ENCODE results near the gene CD7. TPM values are rescaled to one million over a fixed set of nuclear protein-coding genes. Genes with fewer than 3 reads are reported as not detected.

CD7 gene
- total RNA-seq, 1 donor from 2014 or later = 0.47 TPM

- Histone ChIP-seq H3K36me3 (no peaks in the 10 kb centered on the region), H3K9me3 (replicated peaks) (no peaks in the 10 kb centered on the region), H3K27ac (replicated peaks) (no peak within 1 kb of the TSS), H3K27me3 (ENCODE audit: low read depth) (peaks cover 45% of the 10 kb centered on the region), H3K4me3 (no peak within 1 kb of the TSS), H3K4me1 (no peaks in the 10 kb centered on the region)
- intact Hi-C loops (cut with micrococcal nuclease) = no loop called here
- TF ChIP-seq, protein P1, sequence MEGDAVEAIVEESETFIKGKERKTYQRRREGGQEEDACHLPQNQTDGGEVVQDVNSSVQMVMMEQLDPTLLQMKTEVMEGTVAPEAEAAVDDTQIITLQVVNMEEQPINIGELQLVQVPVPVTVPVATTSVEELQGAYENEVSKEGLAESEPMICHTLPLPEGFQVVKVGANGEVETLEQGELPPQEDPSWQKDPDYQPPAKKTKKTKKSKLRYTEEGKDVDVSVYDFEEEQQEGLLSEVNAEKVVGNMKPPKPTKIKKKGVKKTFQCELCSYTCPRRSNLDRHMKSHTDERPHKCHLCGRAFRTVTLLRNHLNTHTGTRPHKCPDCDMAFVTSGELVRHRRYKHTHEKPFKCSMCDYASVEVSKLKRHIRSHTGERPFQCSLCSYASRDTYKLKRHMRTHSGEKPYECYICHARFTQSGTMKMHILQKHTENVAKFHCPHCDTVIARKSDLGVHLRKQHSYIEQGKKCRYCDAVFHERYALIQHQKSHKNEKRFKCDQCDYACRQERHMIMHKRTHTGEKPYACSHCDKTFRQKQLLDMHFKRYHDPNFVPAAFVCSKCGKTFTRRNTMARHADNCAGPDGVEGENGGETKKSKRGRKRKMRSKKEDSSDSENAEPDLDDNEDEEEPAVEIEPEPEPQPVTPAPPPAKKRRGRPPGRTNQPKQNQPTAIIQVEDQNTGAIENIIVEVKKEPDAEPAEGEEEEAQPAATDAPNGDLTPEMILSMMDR (IDR thresholded peaks at IDR 0.05; ENCODE audit: borderline replicate concordance) = no peak
- no peak for DNase-seq
These were observed 41.3 kb upstream of the CD7 start, which contains the start of gene TEX19 for GRCh38 chr17:82358465-82359350. Gene TEX19, plus strand, starts transcription at chr17:82359247. Its CDS starts 2,904 bp downstream, at chr17:82362151.

DNA sequence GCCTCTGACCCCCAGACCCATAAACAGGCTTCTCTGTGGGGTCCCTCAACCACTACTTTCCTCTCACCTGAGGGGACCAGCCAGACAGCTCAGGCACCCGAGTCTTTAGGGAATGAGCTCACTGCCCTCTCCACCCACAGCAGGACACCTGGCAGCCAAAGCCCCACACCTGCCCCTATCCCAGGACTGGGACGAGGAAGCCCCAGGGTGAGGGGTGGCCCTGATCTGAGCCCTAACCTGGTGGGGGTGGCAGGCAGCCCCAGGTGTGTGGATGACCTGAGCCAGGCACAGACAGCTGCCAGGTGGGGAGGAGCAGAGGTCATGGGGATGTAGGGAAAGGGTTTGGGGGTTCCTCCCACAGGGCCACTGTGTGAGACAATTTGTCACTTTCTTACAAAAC, 40.0 kb upstream of the CD7 start:
- TF ChIP-seq, protein P1 (IDR thresholded peaks at IDR 0.05; ENCODE audit: borderline replicate concordance) = no peak
- peaks cover 45% of the 10 kb centered on the region for H3K27me3 ChIP-seq (ENCODE audit: low read depth)

GRCh38 chr17:82356845-82357355, 39.5 kb upstream of the CD7 start:
- H3K4me3 ChIP-seq = no peak overlapping the region
- TF ChIP-seq, protein P1 (IDR thresholded peaks at IDR 0.05; ENCODE audit: borderline replicate concordance) = no peak
- no peak for DNase-seq
- peaks cover 45% of the 10 kb centered on the region for H3K27me3 ChIP-seq (ENCODE audit: low read depth)
- no peak overlapping the region for H3K27ac ChIP-seq (replicated peaks)
- no peaks in the 10 kb centered on the region for H3K4me1 ChIP-seq
- H3K9me3 ChIP-seq (replicated peaks) = no peaks in the 10 kb centered on the region
- intact Hi-C loops (cut with micrococcal nuclease) = no loop called here
- no peaks in the 10 kb centered on the region for H3K36me3 ChIP-seq

More for the DNA sequence above, 40.0 kb upstream of the CD7 start:
- Histone ChIP-seq H3K27ac (replicated peaks) (no peak overlapping the region), H3K4me3 (no peak overlapping the region), H3K9me3 (replicated peaks) (no peaks in the 10 kb centered on the region), H3K4me1 (no peaks in the 10 kb centered on the region), H3K36me3 (no peaks in the 10 kb centered on the region)
- intact Hi-C loops (cut with micrococcal nuclease) = no loop called here
- DNase-seq = no peak

- no peak for DNase-seq
- no peaks in the 10 kb centered on the region for H3K4me1 ChIP-seq
- no peaks in the 10 kb centered on the region for H3K36me3 ChIP-seq
- peaks cover 45% of the 10 kb centered on the region for H3K27me3 ChIP-seq (ENCODE audit: low read depth)
- intact Hi-C loops (cut with micrococcal nuclease) = no loop called here
- no peaks in the 10 kb centered on the region for H3K9me3 ChIP-seq (replicated peaks)
- H3K27ac ChIP-seq (replicated peaks) = no peak overlapping the region
- H3K4me3 ChIP-seq = no peak overlapping the region
- TF ChIP-seq, protein P1 (IDR thresholded peaks at IDR 0.05; ENCODE audit: borderline replicate concordance) = no peak
These were observed 38.5 kb upstream of the CD7 start for GRCh38 chr17:82355770-82356427.

GRCh38 chr17:82354804-82355308, 37.4 kb upstream of the CD7 start:
- intact Hi-C loops (cut with micrococcal nuclease) = loop anchor here (5.0 kb wide), 1 partner anchor 57 kb away; no protein-coding TSS in a partner anchor
- no peaks in the 10 kb centered on the region for H3K4me1 ChIP-seq
- no peak overlapping the region for H3K27ac ChIP-seq (replicated peaks)
- no peaks in the 10 kb centered on the region for H3K36me3 ChIP-seq
- no peaks in the 10 kb centered on the region for H3K9me3 ChIP-seq (replicated peaks)
- no peak for DNase-seq
- H3K27me3 ChIP-seq (ENCODE audit: low read depth) = peaks cover 45% of the 10 kb centered on the region
- TF ChIP-seq, protein P1 (IDR thresholded peaks at IDR 0.05; ENCODE audit: borderline replicate concordance) = no peak
- H3K4me3 ChIP-seq = no peak overlapping the region

All from left ventricle myocardium inferior (tissue), 1 donor.